ENCODE measurements around the gene SH3BP5L.

The SH3BP5L gene

GRCh38 chr1:248776991-248777390, 48.7 kb downstream of the SH3BP5L start:
- DNase-seq (ENCODE audit: low read depth), result no peak

GRCh38 chr1:248775441-248775840, 50.3 kb downstream of the SH3BP5L start:
- DNase-seq (ENCODE audit: low read depth), result no peak
